GM21528 (cell line): ENCODE data around the gene MCHR1.
"Not testable (repeated sequence)": the region's sequence is repeated elsewhere in the genome, so short reads cannot be mapped to it uniquely, and the experiment has no call there.

Experiments
- ATAC-seq: cut with Tn5 transposase; IDR thresholded peaks from one replicate; pipeline ENCODE4 v1.9.1; 2021; ENCODE audit warnings: mild to moderate bottlenecking, moderate library complexity; ENCODE audit not compliant: unreplicated experiment, low FRiP score

The MCHR1 gene

GRCh38 chr22:40684728-40685127 lies 5.4 kb downstream of the MCHR1 start:
- ATAC-seq = no peak

- ATAC-seq = no peak
Measured at GRCh38 chr22:40685406-40685805, 6.1 kb downstream of the MCHR1 start.

- no peak for ATAC-seq
Measured at GRCh38 chr22:40687706-40688105, 8.4 kb downstream of the MCHR1 start.

GRCh38 chr22:40690370-40690769 lies 11.1 kb downstream of the MCHR1 start:
- ATAC-seq = no peak

- ATAC-seq = no peak
Measured at GRCh38 chr22:40691532-40691931, 12.2 kb downstream of the MCHR1 start.

- ATAC-seq = no peak
Measured at GRCh38 chr22:40694411-40694810, 15.1 kb downstream of the MCHR1 start.

GRCh38 chr22:40701274-40701673 lies 22.0 kb downstream of the MCHR1 start:
- ATAC-seq = no peak

GRCh38 chr22:40703174-40703573 lies 23.9 kb downstream of the MCHR1 start:
- no peak for ATAC-seq

- ATAC-seq = no peak
Measured at GRCh38 chr22:40703736-40704135, 24.5 kb downstream of the MCHR1 start.

- no peak for ATAC-seq
Measured at GRCh38 chr22:40705918-40706682, 26.8 kb downstream of the MCHR1 start.

- ATAC-seq = no peak
Measured at GRCh38 chr22:40707154-40707553, 27.9 kb downstream of the MCHR1 start.

- ATAC-seq = no peak
Measured at GRCh38 chr22:40708177-40708576, 28.9 kb downstream of the MCHR1 start.

GRCh38 chr22:40709752-40710413 lies 30.6 kb downstream of the MCHR1 start:
- no peak for ATAC-seq

- ATAC-seq = no peak
Measured at GRCh38 chr22:40712311-40712710, 33.0 kb downstream of the MCHR1 start.

GRCh38 chr22:40714499-40715337 lies 35.4 kb downstream of the MCHR1 start:
- ATAC-seq = no peak

GRCh38 chr22:40716116-40716515 lies 36.8 kb downstream of the MCHR1 start:
- ATAC-seq = no peak

- ATAC-seq = not testable (repeated sequence)
Measured at GRCh38 chr22:40717657-40718056, 38.4 kb downstream of the MCHR1 start.

- ATAC-seq = no peak
Measured at GRCh38 chr22:40718250-40719204, 39.2 kb downstream of the MCHR1 start.

GRCh38 chr22:40719599-40719998 lies 40.3 kb downstream of the MCHR1 start:
- ATAC-seq = no peak

GRCh38 chr22:40720156-40720537 lies 40.9 kb downstream of the MCHR1 start:
- not testable (repeated sequence) for ATAC-seq
